Stimulated activated naive B cell treated with anti-CD40 and anti-IgM and Interleukin-4, amounts not matched to agents 10 μg/mL and 1 μg/mL and 100 μg/mL, for 72 hours (primary cell): ENCODE measurements around the gene FFAR2.
A peak's percentile ranks its signal among the peaks of the same experiment; 100 is the strongest.

Experiments used
- ATAC-seq, 2 donors: fragments of 150-1000 bp; cut with Tn5 transposase; replicated peaks; 2 replicates each; pipeline ENCODE4 v1.10.0; 2021; ENCODE audit warnings: moderate library complexity in 1 of 2
- DNase-seq: peaks from one replicate; pipeline ENCODE4 v3.0.0; 2021
- H3K27ac Mint-ChIP-seq: one replicate; pipeline ENCODE4 v1.8.0; 2022; ENCODE audit warnings: mild to moderate bottlenecking, mixed read lengths
- H3K27me3 Mint-ChIP-seq, 2 donors: one replicate each; pipeline ENCODE4 v1.8.0; 2022; ENCODE audit warnings: mixed read lengths in 2 of 2
- H3K36me3 Mint-ChIP-seq, 2 donors: one replicate each; pipeline ENCODE4 v1.8.0; 2022; ENCODE audit warnings: mixed read lengths in 2 of 2, mild to moderate bottlenecking in 1 of 2
- H3K4me1 Mint-ChIP-seq, 2 donors: one replicate each; pipeline ENCODE4 v1.8.0; 2022; ENCODE audit warnings: mixed read lengths in 2 of 2, mild to moderate bottlenecking in 1 of 2
- H3K4me3 Mint-ChIP-seq, 2 donors: one replicate each; pipeline ENCODE4 v1.8.0; 2022; ENCODE audit warnings: mild to moderate bottlenecking in 2 of 2, mixed read lengths in 2 of 2, moderate library complexity in 1 of 2
- H3K9me3 Mint-ChIP-seq, 2 donors: one replicate each; pipeline ENCODE4 v1.8.0; 2022; ENCODE audit warnings: mixed read lengths in 2 of 2, mild to moderate bottlenecking in 1 of 2

The FFAR2 gene

DNA sequence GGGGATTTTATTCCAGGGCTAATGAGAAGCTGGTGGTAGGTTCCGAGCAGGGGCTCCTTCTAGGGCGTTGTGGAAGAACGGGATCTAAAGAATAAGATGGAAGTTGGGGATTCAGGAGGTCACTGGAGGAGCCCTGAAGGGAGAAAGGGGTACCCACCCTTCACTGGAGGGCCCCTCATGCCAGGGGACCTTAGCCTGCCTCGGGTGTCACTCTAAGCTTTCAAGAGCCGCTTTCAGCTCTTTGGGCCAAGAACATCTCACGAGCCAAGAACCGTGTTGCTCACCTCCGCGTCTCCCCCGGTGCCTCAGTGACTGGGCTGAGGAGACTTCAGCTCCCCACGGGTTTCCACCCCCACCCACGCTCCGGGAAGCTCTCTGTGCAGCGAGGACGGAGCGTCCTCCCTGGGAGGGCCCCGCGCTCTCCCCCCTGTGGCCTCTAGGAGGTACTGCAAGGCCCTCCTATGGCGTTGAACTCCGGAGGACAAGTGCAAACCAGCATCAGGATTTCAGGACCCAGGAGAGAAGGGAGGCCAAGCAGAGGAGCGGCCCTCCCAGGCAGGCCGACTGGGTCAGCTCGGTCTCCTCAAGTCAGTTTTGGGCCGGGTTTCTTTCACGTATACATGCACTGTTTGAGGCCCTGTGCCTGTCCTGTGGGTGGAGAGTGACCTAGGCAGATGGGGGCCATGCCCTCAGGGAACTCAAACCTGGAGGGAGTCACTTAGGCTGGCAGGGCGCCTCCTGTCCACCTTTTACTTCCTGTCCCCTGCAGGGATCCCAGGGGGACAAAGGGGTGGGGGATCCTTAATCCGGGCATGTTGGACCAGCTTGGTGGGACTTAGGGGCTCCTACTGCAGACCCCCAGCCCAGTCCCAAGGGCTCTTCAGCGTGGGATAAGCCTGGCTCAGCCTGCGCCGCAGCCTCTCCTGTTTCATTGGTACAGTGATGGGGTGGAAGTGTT lies 47.3 kb downstream of the FFAR2 start:
- Mint-ChIP-seq H3K27ac (no peak overlapping the region), H3K9me3 (no peaks in the 10 kb centered on the region)

DNA sequence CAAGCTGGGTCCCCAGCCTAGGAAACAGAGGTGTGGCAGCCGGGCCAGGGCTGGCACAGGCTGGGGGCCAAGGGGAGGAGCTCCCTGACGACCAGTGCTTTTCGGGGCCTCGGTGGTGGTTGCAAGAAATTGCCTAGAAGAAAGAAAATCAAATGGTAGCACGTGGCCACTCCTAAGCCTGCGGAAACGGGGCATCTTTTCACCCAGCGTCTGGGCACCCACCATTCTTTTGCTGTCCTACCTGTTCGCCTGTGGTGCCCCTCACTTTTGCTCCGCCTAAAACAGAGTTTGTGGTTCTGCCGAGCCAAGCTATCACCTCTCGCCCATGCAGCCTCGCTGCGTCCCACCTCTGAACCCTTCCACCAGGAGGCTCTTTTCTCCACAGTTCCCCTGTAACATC lies 49.3 kb downstream of the FFAR2 start:
- Mint-ChIP-seq H3K36me3 (no peaks in the 10 kb centered on the region), H3K27me3 (peaks cover 12 to 14% of the 10 kb centered on the region in 2 donors), H3K9me3 (no peaks in the 10 kb centered on the region), H3K4me3 (no peak overlapping the region), H3K27ac (no peak overlapping the region), H3K4me1 (peaks cover 4 to 11% of the 10 kb centered on the region in 2 donors)
- ATAC-seq (no peak), DNase-seq (no peak)

More for the DNA sequence above, 47.3 kb downstream of the FFAR2 start:
- peaks cover 9 to 14% of the 10 kb centered on the region in 2 donors for H3K27me3 Mint-ChIP-seq
- H3K36me3 Mint-ChIP-seq = no peaks in the 10 kb centered on the region
- peaks cover 4 to 11% of the 10 kb centered on the region in 2 donors for H3K4me1 Mint-ChIP-seq
- ATAC-seq (peak; percentile 92), DNase-seq (peak; percentile 48)
- H3K4me3 Mint-ChIP-seq = peak overlapping the region; percentile 67 to 68

DNA sequence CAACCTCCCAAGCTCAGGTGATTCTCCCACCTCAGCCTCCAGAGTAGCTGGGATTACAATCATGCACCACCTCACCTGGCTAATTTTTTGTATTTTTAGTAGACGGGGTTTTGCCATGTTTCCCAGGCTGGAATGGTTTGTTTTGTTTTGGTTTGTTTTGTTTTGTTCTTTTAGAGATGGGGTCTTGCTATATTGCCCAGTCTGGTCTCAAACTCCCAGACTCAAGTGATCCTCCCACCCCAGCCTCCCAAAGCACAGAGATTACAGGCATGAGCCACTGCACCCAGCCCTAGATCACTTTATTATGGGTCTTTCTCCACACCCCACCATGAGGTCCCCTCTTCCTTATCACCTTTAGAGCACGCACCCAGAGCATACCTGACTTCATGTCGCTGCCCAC lies 50.2 kb downstream of the FFAR2 start:
- Mint-ChIP-seq H3K27me3 (peaks cover 18 to 20% of the 10 kb centered on the region in 2 donors), H3K36me3 (no peaks in the 10 kb centered on the region), H3K4me3 (no peak overlapping the region), H3K4me1 (peaks cover 5 to 11% of the 10 kb centered on the region in 2 donors), H3K9me3 (no peaks in the 10 kb centered on the region), H3K27ac (no peak overlapping the region)
- ATAC-seq = no peak
- DNase-seq = no peak

DNA sequence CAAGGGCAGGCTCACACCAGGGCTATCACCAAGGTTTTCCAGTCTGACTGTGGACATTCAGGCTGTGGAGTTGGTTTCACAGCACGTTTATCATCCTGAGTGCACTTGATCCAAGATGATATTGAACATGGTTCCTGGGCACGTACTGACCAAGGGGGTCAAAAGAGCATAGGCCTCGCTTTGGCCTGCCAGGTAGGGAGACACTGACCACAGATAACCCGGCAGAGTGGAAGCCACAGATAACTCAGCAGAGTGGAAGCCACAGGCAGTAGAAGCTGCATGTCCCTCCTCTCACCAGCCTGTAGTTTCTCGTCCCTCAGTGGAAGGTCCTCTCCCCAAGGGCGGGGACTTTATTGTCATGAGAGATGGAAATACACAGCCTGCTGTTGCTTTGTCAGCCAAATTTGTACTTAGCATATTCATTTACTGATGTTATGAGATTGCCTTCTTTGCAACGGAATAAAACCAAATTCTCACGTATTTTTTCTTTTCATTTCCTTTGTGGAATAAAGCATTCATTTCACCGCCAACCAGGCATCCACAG lies 51.0 kb downstream of the FFAR2 start:
- no peak for ATAC-seq
- H3K9me3 Mint-ChIP-seq = no peaks in the 10 kb centered on the region
- no peak overlapping the region for H3K27ac Mint-ChIP-seq
- no peak overlapping the region for H3K4me3 Mint-ChIP-seq
- H3K27me3 Mint-ChIP-seq = peaks cover 18 to 23% of the 10 kb centered on the region in 2 donors
- no peak for DNase-seq
- peaks cover 5 to 11% of the 10 kb centered on the region in 2 donors for H3K4me1 Mint-ChIP-seq
- no peaks in the 10 kb centered on the region for H3K36me3 Mint-ChIP-seq

DNA sequence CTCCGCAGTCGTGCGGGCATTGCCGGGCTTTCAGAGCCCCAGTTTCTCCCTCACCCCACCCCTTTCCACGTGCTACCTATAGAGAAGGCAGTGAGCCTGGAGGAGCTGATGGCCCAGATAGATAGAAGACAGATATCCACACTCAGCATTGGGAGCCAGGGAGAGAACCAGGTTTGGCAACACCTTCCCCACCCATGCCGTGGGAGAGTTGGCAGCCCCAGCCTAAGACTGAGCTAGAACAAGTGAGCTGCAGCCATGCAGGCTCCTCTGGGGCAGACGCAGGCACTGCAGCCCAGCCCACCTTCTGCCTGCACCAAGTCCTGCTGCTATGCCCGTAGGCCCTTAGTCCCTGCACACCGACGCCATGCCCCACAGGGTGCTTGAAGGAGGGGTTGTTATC lies 52.6 kb downstream of the FFAR2 start:
- Mint-ChIP-seq H3K4me1 (peaks cover under 1 to 1% of the 10 kb centered on the region in 2 donors), H3K36me3 (no peaks in the 10 kb centered on the region)

More for the DNA sequence above, 52.6 kb downstream of the FFAR2 start:
- no peak overlapping the region for H3K27ac Mint-ChIP-seq
- H3K4me3 Mint-ChIP-seq = no peak overlapping the region
- no peak for ATAC-seq
- no peak for DNase-seq
- H3K27me3 Mint-ChIP-seq = peaks cover 25 to 31% of the 10 kb centered on the region in 2 donors
- H3K9me3 Mint-ChIP-seq = no peaks in the 10 kb centered on the region
